Erythroblast (primary cell): ENCODE results near the gene MMRN2.

Source experiments
- GATA1 ChIP-seq: IDR thresholded peaks from 2 replicates; pipeline ENCODE4 v1.6.1; 2011; ENCODE audit warnings: low read depth, mild to moderate bottlenecking, control low read depth, low read length, moderate library complexity
- POLR2A ChIP-seq: IDR thresholded peaks from 2 replicates; pipeline ENCODE4 v1.6.1; 2011; ENCODE audit warnings: mild to moderate bottlenecking, low read length

- TF ChIP-seq POLR2A (no peak), GATA1 (no peak)
Observed at GRCh38 chr10:86945361-86946212, 11.8 kb downstream of the MMRN2 start.
